HepG2 (cell line): ENCODE data around the gene TTC8. TPM values are rescaled to one million over a fixed set of nuclear protein-coding genes. Genes with fewer than 3 reads are reported as not detected.

Experiments
- ATAC-seq: fragments of 200-7000 bp; cut with Tn5 transposase; 3 replicates; pipeline ENCODE4 v1.9.1; 2020; ENCODE audit warnings: mild to moderate bottlenecking, moderate library complexity
- BruUV-seq: library from RNA; stranded (reverse); fragments of 400-500 nt; replicated peaks from 2 replicates; lab custom pipeline; 2021; lab: Mats Ljungman, UMichigan
- CTCF ChIA-PET: fragments of 300-600 bp; formaldehyde crosslinking; extraction: SDS; loops from one replicate; lab custom pipeline; 2021; ENCODE audit warnings: low total read pairs, inconsistent platforms, low intra/inter-chr PET ratio; lab: Yijun Ruan, JAX
- POLR2A ChIA-PET: fragments of 350-600 bp; sonication (Branson Sonifier 250); formaldehyde crosslinking; loops from one replicate; lab custom pipeline; 2020; ENCODE audit warnings: antibody characterized with exemption, inconsistent platforms; lab: Yijun Ruan, JAX
- DNase-seq: peaks from one replicate; pipeline ENCODE4 v3.0.0-alpha.2; 2015; ENCODE audit warnings: low spot score
- FAIRE-seq: peaks from 3 replicates; lab custom pipeline; 2011; peaks lifted over from hg19 to GRCh38; lab: Jason Lieb, UNC
- H2AFZ ChIP-seq: one replicate; pipeline ENCODE4 v1.6.1; 2011; ENCODE audit warnings: low read length, inconsistent platforms
- H3K27ac ChIP-seq: fragments of 300-600 bp; 3 replicates; pipeline ENCODE4 v1.8.0; 2011; ENCODE audit warnings: mixed run types, mild to moderate bottlenecking, mixed read lengths, low read length, inconsistent platforms; ENCODE audit not compliant: insufficient read depth; ENCODE audit errors: extremely low read length
- H3K27me3 ChIP-seq, 2 experiments: fragments of 200-600 bp in 1 of 2; 2 replicates in 1 of 2; 3 replicates in 1 of 2; pipeline versions ENCODE4 v1.6.0 to v1.8.0; 2011; ENCODE audit warnings: low read length in 2 of 2, mild to moderate bottlenecking in 2 of 2, moderate library complexity in 2 of 2, inconsistent platforms in 1 of 2; ENCODE audit not compliant: insufficient read depth in 2 of 2, control insufficient read depth in 1 of 2
- H3K36me3 ChIP-seq, 2 experiments: fragments of 200-600 bp in 1 of 2; replicated peaks in 1 of 2; 2 replicates in 1 of 2; 3 replicates in 1 of 2; pipeline versions ENCODE4 v1.5.1 to v1.8.0; 2011; ENCODE audit warnings: low read length in 2 of 2, inconsistent platforms in 1 of 2; ENCODE audit not compliant: insufficient read depth in 2 of 2, control insufficient read depth in 1 of 2
- H3K4me1 ChIP-seq: 2 replicates; pipeline ENCODE4 v1.5.1; 2012; ENCODE audit warnings: low read length, inconsistent platforms; ENCODE audit not compliant: insufficient read depth
- H3K4me2 ChIP-seq: 2 replicates; pipeline ENCODE4 v1.6.0; 2011; ENCODE audit warnings: low read depth, low read length, inconsistent platforms
- H3K4me3 ChIP-seq, 3 experiments: fragments of 200-600 bp in 1 of 3; sonication (generic), shearing (Covaris generic) in 1 of 3; replicated peaks in 1 of 3; 2 replicates each; pipeline ENCODE4 v1.5.1; 2011 to 2016; ENCODE audit warnings: low read length in 3 of 3, inconsistent platforms in 2 of 3, low read depth in 2 of 3, mild to moderate bottlenecking in 2 of 3, control low read depth in 1 of 3, mixed read lengths in 1 of 3; ENCODE audit not compliant: insufficient read depth in 1 of 3
- H3K79me2 ChIP-seq: one replicate; pipeline ENCODE4 v1.6.1; 2011; ENCODE audit warnings: low read length, inconsistent platforms; ENCODE audit not compliant: insufficient read depth
- H3K9ac ChIP-seq: 2 replicates; pipeline ENCODE4 v1.6.0; 2011; ENCODE audit warnings: mild to moderate bottlenecking, low read depth, low read length, inconsistent platforms; ENCODE audit not compliant: insufficient read depth
- H3K9me3 ChIP-seq: 2 replicates; pipeline ENCODE4 v1.5.1; 2012; ENCODE audit warnings: mild to moderate bottlenecking, low read length
- H4K20me1 ChIP-seq: 2 replicates; pipeline ENCODE4 v1.6.0; 2011; ENCODE audit warnings: inconsistent platforms, mild to moderate bottlenecking, low read length, moderate library complexity; ENCODE audit not compliant: insufficient read depth
- FOXP4 ChIP-seq: sonication (generic); formaldehyde crosslinking; IDR thresholded peaks from 2 replicates; pipeline ENCODE4 v1.4.0; 2020; ENCODE audit warnings: missing genetic modification reagents
- KDM2A ChIP-seq: sonication (generic); formaldehyde crosslinking; IDR thresholded peaks from 2 replicates; pipeline ENCODE4 v1.4.0; 2020; ENCODE audit warnings: low read depth, missing genetic modification reagents, borderline replicate concordance
- MED1 ChIP-seq: sonication (generic); formaldehyde crosslinking; IDR thresholded peaks from 2 replicates; pipeline ENCODE4 v1.4.0; 2020; ENCODE audit warnings: missing genetic modification reagents
- NCOA5 ChIP-seq: sonication (generic); formaldehyde crosslinking; IDR thresholded peaks from 2 replicates; pipeline ENCODE4 v1.4.0; 2020; ENCODE audit warnings: missing genetic modification reagents
- PHF8 ChIP-seq: sonication (generic); formaldehyde crosslinking; IDR thresholded peaks from 2 replicates; pipeline ENCODE4 v1.5.0; 2020; ENCODE audit warnings: missing genetic modification reagents
- POGZ ChIP-seq: sonication (generic); formaldehyde crosslinking; IDR thresholded peaks from 2 replicates; pipeline ENCODE4 v1.4.0; 2020; ENCODE audit warnings: mild to moderate bottlenecking, missing genetic modification reagents
- YEATS4 ChIP-seq: sonication (generic); formaldehyde crosslinking; IDR thresholded peaks from 2 replicates; pipeline ENCODE4 v1.4.0; 2020; ENCODE audit warnings: missing genetic modification reagents, borderline replicate concordance
- ZFY ChIP-seq: sonication (generic); formaldehyde crosslinking; IDR thresholded peaks from 2 replicates; pipeline ENCODE4 v1.4.0; 2020; ENCODE audit warnings: missing genetic modification reagents
- ZNF510 ChIP-seq: sonication (generic); formaldehyde crosslinking; IDR thresholded peaks from 2 replicates; pipeline ENCODE4 v1.4.0; 2020; ENCODE audit warnings: low read depth, mild to moderate bottlenecking, missing genetic modification reagents
- ZNF629 ChIP-seq: sonication (generic); formaldehyde crosslinking; conservative IDR thresholded peaks from 2 replicates; pipeline ENCODE4 v1.5.0; 2020; ENCODE audit warnings: missing genetic modification reagents
- ZNF766 ChIP-seq: sonication (generic); formaldehyde crosslinking; IDR thresholded peaks from 2 replicates; pipeline ENCODE4 v1.5.0; 2020; ENCODE audit warnings: missing genetic modification reagents, borderline replicate concordance
- WGBS: methylation state at CpG from one replicate; pipeline ENCODE4 v1.1.6; 2017; ENCODE audit warnings: low lambda C conversion rate; 5-methylcytosine and 5-hydroxymethylcytosine counted together
- in situ Hi-C: cut with HindIII; loops from 2 replicates; pipeline ENCODE4 v1.10.0; 2017; ENCODE audit warnings: low pct_unique_long_range_greater_than_20kb; ENCODE audit not compliant: extremely low pct_ligation_motif_present
- intact Hi-C: fragments of 100-400 bp; cut with micrococcal nuclease; formaldehyde crosslinking; loops from one replicate; pipeline ENCODE4 v1.10.0; 2022; ENCODE audit not compliant: unreplicated experiment
- polyA plus RNA-seq, 8 experiments: library from polyadenylated mRNA; depleted of rRNA in 3 of 8; stranded (reverse) in 7 of 8; unstranded in 1 of 8; fragments of >200 nt; fragmentation: Illumina TruSeq in 4 of 8; extraction: Trizol in 4 of 8; gene quantifications; 2 replicates each; pipeline versions ENCODE4 v1.2.1 to v1.2.3, GENCODE V29; 2011 to 2016; ENCODE audit warnings: low read depth in 4 of 8, missing spikeins in 1 of 8, mixed read lengths in 1 of 8; ENCODE audit not compliant: insufficient read depth in 1 of 8
- total RNA-seq, 5 experiments: library from RNA; depleted of rRNA; stranded (reverse); fragments of >200 nt; fragmentation: Illumina TruSeq; extraction: Trizol; gene quantifications; 2 replicates each; pipeline ENCODE4 v1.2.3, GENCODE V29; 2016; ENCODE audit warnings: low read depth in 1 of 5
- TF ChIP-seq, protein P1 (sequence below): sonication (generic); formaldehyde crosslinking; IDR thresholded peaks from 2 replicates; pipeline ENCODE4 v1.4.0; 2020; ENCODE audit warnings: missing genetic modification reagents, low read depth, mild to moderate bottlenecking, borderline replicate concordance
- TF ChIP-seq, protein P2 (sequence below): sonication (generic); formaldehyde crosslinking; IDR thresholded peaks from 2 replicates; pipeline ENCODE4 v1.8.1; 2022; ENCODE audit warnings: mild to moderate bottlenecking, missing genetic modification reagents
- TF ChIP-seq, protein P3 (sequence below): sonication (generic); formaldehyde crosslinking; IDR thresholded peaks from 2 replicates; pipeline ENCODE4 v1.5.0; 2020; ENCODE audit warnings: missing genetic modification reagents, mild to moderate bottlenecking, borderline replicate concordance
- TF ChIP-seq, protein P4 (sequence below): sonication (generic); formaldehyde crosslinking; IDR thresholded peaks from 2 replicates; pipeline ENCODE4 v1.4.0; 2020; ENCODE audit warnings: low read depth, mild to moderate bottlenecking, missing genetic modification reagents

The TTC8 gene
- total and polyA plus RNA-seq, 2 of the 13 experiments (the other 11 are each of a cell fraction or from before 2014, with no cell fraction given), result 13.8 to 15.2 TPM

DNA sequence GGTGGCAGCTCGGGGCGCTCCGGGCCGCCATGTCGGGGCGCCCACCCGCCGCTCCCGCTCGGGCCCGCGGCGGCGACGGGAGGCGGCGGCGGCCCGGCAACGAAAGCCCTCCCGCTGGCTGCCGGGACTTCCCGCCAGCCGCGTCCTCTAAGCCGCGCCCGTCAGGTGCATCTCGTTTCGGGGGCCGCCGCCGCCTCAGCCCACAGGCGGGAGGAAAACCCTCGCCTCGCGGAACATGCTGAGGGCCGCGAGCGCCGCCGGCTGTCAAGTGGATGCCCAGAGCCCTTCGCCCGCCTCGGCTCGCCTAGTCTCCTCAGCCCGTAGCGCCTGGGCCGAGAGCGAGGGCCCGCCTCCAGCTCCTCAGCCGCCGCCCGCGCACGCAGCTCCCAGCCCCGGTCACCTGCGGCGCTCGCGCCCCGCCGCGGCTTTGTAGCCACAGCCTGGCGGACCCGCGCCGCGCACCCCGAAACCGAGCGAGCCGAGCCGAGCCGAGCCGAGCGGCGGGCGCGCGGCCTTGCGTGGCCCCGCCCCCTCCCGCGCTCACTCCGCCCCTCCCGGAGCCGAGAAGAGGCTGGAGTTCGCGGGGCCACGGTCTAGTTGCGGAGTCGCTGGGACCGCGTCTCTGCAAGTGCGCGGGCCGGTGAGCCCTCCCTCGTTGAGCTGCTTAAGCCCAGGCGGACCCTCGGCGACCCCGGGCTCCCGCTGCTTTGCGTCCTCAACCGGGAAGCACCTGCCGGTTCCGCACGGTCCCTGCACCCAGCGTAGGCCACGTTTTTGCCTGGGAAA, 31.8 kb upstream of the TTC8 start, which contains the start of gene EML5:
TSS of gene EML5 (minus strand) at position 481 of the 786 bp plus-strand sequence. CDS start at position 31, 450 bp downstream.
- Histone ChIP-seq H3K9me3 (no peaks in the 10 kb centered on the region), H3K9ac (no peak within 1 kb of the TSS; the same call in 1 of the 2 replicates), H3K79me2 (no peaks in the 10 kb centered on the region), H3K36me3 (no peaks in the 10 kb centered on the region), H3K4me1 (peaks cover 11% of the 10 kb centered on the region; the same call in 1 of the 2 replicates), H3K4me3 (peak within 1 kb of the TSS; percentile 31 to 71 (median 69); a peak in 5 of 6 replicates), H2AFZ (no peak within 1 kb of the TSS), H3K27me3 (peaks cover 4 to 24% of the 10 kb centered on the region in 2 experiments), H3K27ac (no peak within 1 kb of the TSS), H3K4me2 (peak within 1 kb of the TSS; percentile 71), H4K20me1 (no peaks in the 10 kb centered on the region)
- intact Hi-C loops, result no loop called here
- BruUV-seq, result no TSS peak
- in situ Hi-C loops, result no loop called here
- CTCF ChIA-PET, result no interaction called here
- POLR2A ChIA-PET, result interaction anchor here (1.0 kb wide), 1 partner anchor 32 kb away, joined by 3 read pairs; the partner anchor contains the start of gene TTC8
- 2% methylated on average over 33 of the region's 111 CpGs for WGBS
- DNase-seq (peak; percentile 45), FAIRE-seq (no peak), ATAC-seq (peak; percentile 98)
- TF ChIP-seq NCOA5 (CRISPR knock-in tag) (no peak), YEATS4 (CRISPR knock-in tag) (peak; percentile 60; the same call in 1 of the 2 replicates), POGZ (CRISPR knock-in tag) (peak; percentile 40; the same call in 1 of the 2 replicates), ZNF629 (CRISPR knock-in tag) (no peak), ZNF766 (no peak), KDM2A (CRISPR knock-in tag) (peak; percentile 67; the same call in 1 of the 2 replicates), FOXP4 (CRISPR knock-in tag) (0 out of 2 replicates have a peak, but pooled peaks have one; percentile 19), PHF8 (CRISPR knock-in tag) (peak; percentile 44; the same call in 1 of the 2 replicates), ZFY (CRISPR knock-in tag) (peak; percentile 57), ZNF510 (no peak), MED1 (CRISPR knock-in tag) (peak; percentile 19; the same call in 1 of the 2 replicates)
- TF ChIP-seq, protein P1, sequence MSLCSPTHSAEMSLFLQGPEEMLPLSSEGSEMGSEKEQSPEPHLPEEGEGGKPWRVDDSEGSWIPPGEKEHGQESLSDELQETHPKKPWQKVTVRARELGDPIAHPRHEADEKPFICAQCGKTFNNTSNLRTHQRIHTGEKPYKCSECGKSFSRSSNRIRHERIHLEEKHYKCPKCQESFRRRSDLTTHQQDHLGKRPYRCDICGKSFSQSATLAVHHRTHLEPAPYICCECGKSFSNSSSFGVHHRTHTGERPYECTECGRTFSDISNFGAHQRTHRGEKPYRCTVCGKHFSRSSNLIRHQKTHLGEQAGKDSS (CRISPR knock-in tag), result 0 out of 2 replicates have a peak, but pooled peaks have one; percentile 25
- TF ChIP-seq, protein P2, sequence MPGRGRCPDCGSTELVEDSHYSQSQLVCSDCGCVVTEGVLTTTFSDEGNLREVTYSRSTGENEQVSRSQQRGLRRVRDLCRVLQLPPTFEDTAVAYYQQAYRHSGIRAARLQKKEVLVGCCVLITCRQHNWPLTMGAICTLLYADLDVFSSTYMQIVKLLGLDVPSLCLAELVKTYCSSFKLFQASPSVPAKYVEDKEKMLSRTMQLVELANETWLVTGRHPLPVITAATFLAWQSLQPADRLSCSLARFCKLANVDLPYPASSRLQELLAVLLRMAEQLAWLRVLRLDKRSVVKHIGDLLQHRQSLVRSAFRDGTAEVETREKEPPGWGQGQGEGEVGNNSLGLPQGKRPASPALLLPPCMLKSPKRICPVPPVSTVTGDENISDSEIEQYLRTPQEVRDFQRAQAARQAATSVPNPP (CRISPR knock-in tag), result peak; percentile 41; the same call in 1 of the 2 replicates
- TF ChIP-seq, protein P3, sequence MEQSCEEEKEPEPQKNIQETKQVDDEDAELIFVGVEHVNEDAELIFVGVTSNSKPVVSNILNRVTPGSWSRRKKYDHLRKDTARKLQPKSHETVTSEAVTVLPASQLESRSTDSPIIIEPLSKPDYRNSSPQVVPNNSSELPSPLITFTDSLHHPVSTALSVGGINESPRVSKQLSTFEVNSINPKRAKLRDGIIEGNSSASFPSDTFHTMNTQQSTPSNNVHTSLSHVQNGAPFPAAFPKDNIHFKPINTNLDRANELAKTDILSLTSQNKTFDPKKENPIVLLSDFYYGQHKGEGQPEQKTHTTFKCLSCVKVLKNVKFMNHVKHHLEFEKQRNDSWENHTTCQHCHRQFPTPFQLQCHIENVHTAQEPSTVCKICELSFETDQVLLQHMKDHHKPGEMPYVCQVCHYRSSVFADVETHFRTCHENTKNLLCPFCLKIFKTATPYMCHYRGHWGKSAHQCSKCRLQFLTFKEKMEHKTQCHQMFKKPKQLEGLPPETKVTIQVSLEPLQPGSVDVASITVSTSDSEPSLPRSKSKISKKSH (CRISPR knock-in tag), result 0 out of 2 replicates have a peak, but pooled peaks have one; percentile 56
- TF ChIP-seq, protein P4, sequence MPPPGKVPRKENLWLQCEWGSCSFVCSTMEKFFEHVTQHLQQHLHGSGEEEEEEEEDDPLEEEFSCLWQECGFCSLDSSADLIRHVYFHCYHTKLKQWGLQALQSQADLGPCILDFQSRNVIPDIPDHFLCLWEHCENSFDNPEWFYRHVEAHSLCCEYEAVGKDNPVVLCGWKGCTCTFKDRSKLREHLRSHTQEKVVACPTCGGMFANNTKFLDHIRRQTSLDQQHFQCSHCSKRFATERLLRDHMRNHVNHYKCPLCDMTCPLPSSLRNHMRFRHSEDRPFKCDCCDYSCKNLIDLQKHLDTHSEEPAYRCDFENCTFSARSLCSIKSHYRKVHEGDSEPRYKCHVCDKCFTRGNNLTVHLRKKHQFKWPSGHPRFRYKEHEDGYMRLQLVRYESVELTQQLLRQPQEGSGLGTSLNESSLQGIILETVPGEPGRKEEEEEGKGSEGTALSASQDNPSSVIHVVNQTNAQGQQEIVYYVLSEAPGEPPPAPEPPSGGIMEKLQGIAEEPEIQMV (CRISPR knock-in tag), result peak; percentile 72
